GM12892 (cell line): ENCODE data around the gene ALKBH6.

Experiments
- POLR2A ChIP-seq: IDR thresholded peaks from 2 replicates; pipeline ENCODE4 v1.6.1; 2011; ENCODE audit warnings: low read depth, low read length, control low read depth
- TAF1 ChIP-seq: IDR thresholded peaks from 2 replicates; pipeline ENCODE4 v1.6.1; 2011; ENCODE audit warnings: low read depth, mild to moderate bottlenecking, control low read depth, low read length, borderline replicate concordance

GRCh38 chr19:36026091-36026876, 12.3 kb upstream of the ALKBH6 start:
- TF ChIP-seq POLR2A (no peak), TAF1 (no peak)
